K562 (cell line): ENCODE results near the gene MINAR1. TPM values are rescaled to one million over a fixed set of nuclear protein-coding genes. Genes with fewer than 3 reads are reported as not detected.

Experiments used
- ATAC-seq: fragments of 200-7000 bp; cut with Tn5 transposase; 3 replicates; pipeline ENCODE4 v1.9.1; 2020; ENCODE audit warnings: moderate library complexity
- BruUV-seq: library from RNA; stranded (reverse); fragments of 400-500 nt; replicated peaks from 2 replicates; lab custom pipeline; 2021; lab: Mats Ljungman, UMichigan
- CTCF ChIA-PET: fragments of 300-600 bp; formaldehyde crosslinking; extraction: SDS; loops from one replicate; lab custom pipeline; 2021; ENCODE audit warnings: low intra/inter-chr PET ratio; lab: Yijun Ruan, JAX
- POLR2A ChIA-PET: fragments of 300-600, 350-650 bp; sonication (Branson Sonifier 250); formaldehyde crosslinking; extraction: SDS; loops from one replicate; lab custom pipeline; 2021; ENCODE audit warnings: antibody characterized with exemption, inconsistent platforms; lab: Yijun Ruan, JAX
- DNase-seq, 4 experiments: peaks; one replicate each; pipeline versions ENCODE4 v3.0.0 to v3.0.0-alpha.2; 2011 to 2018; ENCODE audit warnings: low spot score in 3 of 4, mixed read lengths in 3 of 4; ENCODE audit errors: extremely low read depth in 1 of 4
- FAIRE-seq: peaks from 2 replicates; lab custom pipeline; 2011; peaks lifted over from hg19 to GRCh38; lab: Jason Lieb, UNC
- H2AFZ ChIP-seq: 2 replicates; pipeline ENCODE4 v1.6.0; 2011; ENCODE audit warnings: low read depth, low read length, control low read depth, inconsistent platforms
- H3K27ac ChIP-seq: fragments of 200-600 bp; 3 replicates; pipeline ENCODE4 v1.8.0; 2011; ENCODE audit warnings: low read depth, mild to moderate bottlenecking, control low read depth, inconsistent platforms, low read length, moderate library complexity, mixed read lengths; ENCODE audit errors: extremely low read depth
- H3K27me3 ChIP-seq, 2 experiments: fragments of 300-600 bp in 1 of 2; 2 replicates in 1 of 2; 3 replicates in 1 of 2; pipeline versions ENCODE4 v1.6.0 to v1.8.0; 2011; ENCODE audit warnings: inconsistent platforms in 2 of 2, low read length in 2 of 2, mild to moderate bottlenecking in 1 of 2, mixed read lengths in 1 of 2, moderate library complexity in 1 of 2; ENCODE audit not compliant: control insufficient read depth in 2 of 2, insufficient read depth in 2 of 2
- H3K36me3 ChIP-seq: fragments of 300-600 bp; 3 replicates; pipeline ENCODE4 v1.8.0; 2011; ENCODE audit warnings: mild to moderate bottlenecking, low read length, inconsistent platforms; ENCODE audit not compliant: control insufficient read depth, insufficient read depth
- H3K4me1 ChIP-seq, 2 experiments: fragments of 200-600 bp in 1 of 2; replicated peaks in 1 of 2; 2 replicates in 1 of 2; 3 replicates in 1 of 2; pipeline versions ENCODE4 v1.5.1 to v1.8.0; 2011; ENCODE audit warnings: inconsistent platforms in 2 of 2, low read length in 2 of 2, mild to moderate bottlenecking in 1 of 2, mixed read lengths in 1 of 2, moderate library complexity in 1 of 2; ENCODE audit not compliant: control insufficient read depth in 2 of 2, insufficient read depth in 2 of 2
- H3K4me2 ChIP-seq: 2 replicates; pipeline ENCODE4 v1.6.1; 2011; ENCODE audit warnings: low read length, control low read depth, inconsistent platforms, mixed read lengths; ENCODE audit not compliant: insufficient read depth
- H3K4me3 ChIP-seq: fragments of 200-600 bp; sonication (generic), shearing (Covaris generic); 2 replicates; pipeline ENCODE4 v1.5.1; 2016; ENCODE audit warnings: control low read depth, inconsistent platforms
- H3K79me2 ChIP-seq: fragments of 200-600 bp; 3 replicates; pipeline ENCODE4 v1.8.0; 2011; ENCODE audit warnings: low read length, inconsistent platforms; ENCODE audit not compliant: control insufficient read depth, insufficient read depth
- H3K9ac ChIP-seq, 2 experiments: 2 replicates each; pipeline versions ENCODE4 v1.6.0 to v1.6.1; 2011; ENCODE audit warnings: low read depth in 2 of 2, low read length in 2 of 2, control low read depth in 1 of 2, inconsistent platforms in 1 of 2, mild to moderate bottlenecking in 1 of 2, mixed read lengths in 1 of 2; ENCODE audit not compliant: insufficient read depth in 1 of 2
- H3K9me1 ChIP-seq: one replicate; pipeline ENCODE4 v1.6.0; 2011; ENCODE audit warnings: inconsistent platforms, mild to moderate bottlenecking, low read length, moderate library complexity; ENCODE audit not compliant: control insufficient read depth, insufficient read depth
- H3K9me3 ChIP-seq: replicated peaks from 2 replicates; pipeline ENCODE4 v1.5.1; 2011; ENCODE audit warnings: low read depth, low read length, inconsistent platforms; ENCODE audit not compliant: control insufficient read depth, insufficient read depth
- H4K20me1 ChIP-seq: replicated peaks from 2 replicates; pipeline ENCODE4 v1.6.1; 2011; ENCODE audit warnings: low read length, inconsistent platforms, mixed read lengths; ENCODE audit not compliant: control insufficient read depth, insufficient read depth
- CAMTA2 ChIP-seq: fragments of 250-450 bp; sonication (Bioruptor Pico); conservative IDR thresholded peaks from 2 replicates; pipeline ENCODE4 v1.5.1; 2022
- CEBPB ChIP-seq: fragments of 450-650 bp; IDR thresholded peaks from 2 replicates; pipeline ENCODE4 v1.6.1; 2016; ENCODE audit warnings: missing genetic modification characterization, missing compliant biosample characterization
- COPS2 ChIP-seq: fragments of 450-650 bp; conservative IDR thresholded peaks from 2 replicates; pipeline ENCODE4 v1.6.1; 2016; ENCODE audit warnings: mild to moderate bottlenecking, moderate library complexity
- HNRNPUL1 ChIP-seq: fragments of 200-400 bp; formaldehyde crosslinking; IDR thresholded peaks from 2 replicates; pipeline ENCODE4 v1.6.1; 2017; ENCODE audit warnings: low read length
- NR2C1 ChIP-seq, 2 experiments: fragments of 450-650 bp; IDR thresholded peaks; 2 replicates each; pipeline ENCODE4 v1.6.1; 2017; ENCODE audit warnings: mild to moderate bottlenecking in 2 of 2, antibody characterized with exemption in 1 of 2, inconsistent platforms in 1 of 2, missing compliant biosample characterization in 1 of 2, missing genetic modification characterization in 1 of 2
- SREBF2 ChIP-seq: sonication (generic); formaldehyde crosslinking; IDR thresholded peaks from 2 replicates; pipeline ENCODE4 v1.4.0; 2020; ENCODE audit warnings: mild to moderate bottlenecking, missing genetic modification reagents
- TRIM28 ChIP-seq: fragments of 450-650 bp; IDR thresholded peaks from 2 replicates; pipeline ENCODE4 v1.6.1; 2017
- ZFP1 ChIP-seq: fragments of 450-650 bp; formaldehyde crosslinking; IDR thresholded peaks from 2 replicates; pipeline ENCODE4 v1.4.0; 2020; ENCODE audit warnings: mild to moderate bottlenecking, mixed read lengths
- WGBS: fragments of 100-300 bp; shearing (Covaris generic); methylation state at CpG from one replicate; pipeline ENCODE4 v1.1.6; 2016; ENCODE audit warnings: low coverage, mixed read lengths; ENCODE audit not compliant: insufficient coverage; ENCODE audit errors: missing lambda C conversion rate; 5-methylcytosine and 5-hydroxymethylcytosine counted together
- in situ Hi-C: fragments of 300-500 bp; cut with MboI; formaldehyde crosslinking; loops from 4 replicates; pipeline ENCODE4 v1.15.0; 2018; ENCODE audit warnings: inconsistent platforms, mixed read lengths
- intact Hi-C: fragments of 100-400 bp; cut with micrococcal nuclease; formaldehyde crosslinking; loops from 2 replicates; pipeline ENCODE4 v1.14.2; 2022
- polyA plus RNA-seq, 8 experiments: library from polyadenylated mRNA; depleted of rRNA in 4 of 8; stranded (reverse) in 5 of 8; unstranded in 3 of 8; fragments of >200 nt; fragmentation: Nextera tagmentation in 2 of 8; fragmentation: Illumina TruSeq in 1 of 8; extraction: Ambion mirVana in 2 of 8; extraction: Trizol in 1 of 8; gene quantifications; 2 replicates each; pipeline versions ENCODE4 v1.2.1 to v1.2.3, GENCODE V29; 2011 to 2014; ENCODE audit warnings: inconsistent platforms in 1 of 8, missing spikeins in 1 of 8
- total RNA-seq, 7 experiments: library from RNA; depleted of rRNA in 6 of 7; stranded (reverse); fragments of >200 nt in 6 of 7; fragmentation: Illumina TruSeq in 2 of 7; extraction: Trizol in 2 of 7; gene quantifications; 2 replicates each; pipeline versions ENCODE4 v1.2.1 to v1.2.3, GENCODE V29; 2011 to 2021; ENCODE audit warnings: low replicate concordance in 1 of 7
- TF ChIP-seq, protein P1 (sequence below), 2 experiments: IDR thresholded peaks in 1 of 2; conservative IDR thresholded peaks in 1 of 2; 2 replicates each; pipeline ENCODE4 v1.6.1; 2016; ENCODE audit warnings: low read depth in 2 of 2, mild to moderate bottlenecking in 1 of 2, missing compliant biosample characterization in 1 of 2, missing genetic modification characterization in 1 of 2, moderate library complexity in 1 of 2
- TF ChIP-seq, protein P2 (sequence below): fragments of 450-650 bp; formaldehyde crosslinking; IDR thresholded peaks from 2 replicates; pipeline ENCODE4 v1.4.0; 2020; ENCODE audit warnings: mild to moderate bottlenecking, mixed read lengths

The MINAR1 gene
- total and polyA plus RNA-seq, 9 of the 15 experiments (the other 6 are each of a cell fraction or from before 2014, with no cell fraction given), result 0.21 to 1.2 (median 0.52) TPM

DNA sequence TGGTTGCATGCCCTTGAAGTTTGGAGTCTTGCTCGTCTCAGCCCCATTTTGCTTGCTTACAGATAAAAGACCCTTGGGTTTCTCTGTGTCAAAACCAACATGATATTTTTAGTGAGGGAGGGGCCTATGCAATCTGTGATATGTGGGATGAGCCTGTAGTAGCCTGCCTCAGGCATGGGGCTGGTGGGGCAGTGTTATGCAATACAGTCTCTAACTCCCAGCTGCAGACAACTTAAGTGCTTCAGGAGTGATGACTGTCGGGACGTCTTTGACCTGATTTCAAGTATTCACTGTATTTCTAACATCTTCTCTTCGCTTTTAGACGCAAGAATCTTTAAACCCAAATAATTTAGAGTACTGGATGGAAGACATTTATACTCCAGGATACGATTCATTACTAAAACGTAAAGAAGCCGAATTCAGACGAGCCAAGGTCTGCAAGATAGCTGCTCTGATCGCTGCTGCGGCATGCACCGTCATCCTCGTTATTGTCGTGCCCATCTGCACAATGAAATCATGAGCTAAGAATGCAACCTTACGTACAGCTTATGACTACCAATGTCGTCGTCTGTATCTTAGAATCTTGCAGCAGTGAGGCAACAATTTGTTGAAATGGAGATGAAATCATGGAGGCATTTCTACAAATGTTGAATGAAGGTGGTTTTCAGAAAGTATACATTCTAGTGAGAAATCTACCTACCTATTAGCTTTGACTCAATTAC, 35.9 kb downstream of the MINAR1 start (continued):
- TF ChIP-seq, protein P1, sequence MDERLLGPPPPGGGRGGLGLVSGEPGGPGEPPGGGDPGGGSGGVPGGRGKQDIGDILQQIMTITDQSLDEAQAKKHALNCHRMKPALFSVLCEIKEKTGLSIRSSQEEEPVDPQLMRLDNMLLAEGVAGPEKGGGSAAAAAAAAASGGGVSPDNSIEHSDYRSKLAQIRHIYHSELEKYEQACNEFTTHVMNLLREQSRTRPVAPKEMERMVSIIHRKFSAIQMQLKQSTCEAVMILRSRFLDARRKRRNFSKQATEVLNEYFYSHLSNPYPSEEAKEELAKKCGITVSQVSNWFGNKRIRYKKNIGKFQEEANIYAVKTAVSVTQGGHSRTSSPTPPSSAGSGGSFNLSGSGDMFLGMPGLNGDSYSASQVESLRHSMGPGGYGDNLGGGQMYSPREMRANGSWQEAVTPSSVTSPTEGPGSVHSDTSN (CRISPR knock-in tag; IDR thresholded peaks at IDR 0.05; ENCODE audit: low read depth), result no peak
- TF ChIP-seq, protein P1 (tag; conservative IDR thresholded peaks at IDR 0.05; ENCODE audit: low read depth), result peak; percentile 42; the same call in 1 of the 2 replicates
- no peak for TF ChIP-seq TRIM28
- TF ChIP-seq NR2C1 (IDR thresholded peaks at IDR 0.05), result no peak
- no peak for TF ChIP-seq NR2C1 (tag; IDR thresholded peaks at IDR 0.05)
- TF ChIP-seq CEBPB, result peak; percentile 50; the same call in 1 of the 2 replicates

DNA sequence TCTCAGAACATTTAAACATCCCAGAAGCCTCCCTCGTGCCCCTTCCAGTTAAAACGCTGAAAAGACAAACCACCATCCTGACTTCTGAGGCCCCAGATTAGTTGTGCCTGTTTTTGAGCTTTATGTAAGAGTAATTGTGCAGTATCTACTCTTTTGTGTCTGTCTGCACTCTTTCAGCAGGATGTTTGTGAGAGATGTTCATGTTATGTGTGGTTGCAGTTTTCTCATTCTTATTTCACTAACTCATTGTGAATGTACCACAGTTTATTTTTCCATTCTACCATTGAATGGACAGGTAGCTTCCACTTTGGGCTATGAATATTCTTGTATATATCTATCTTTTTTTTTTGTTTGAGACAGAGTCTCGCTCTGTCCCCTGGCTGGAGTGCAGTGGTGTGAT, 40.3 kb downstream of the MINAR1 start:
- no peaks in the 10 kb centered on the region for H4K20me1 ChIP-seq
- 3% methylated on average over 3 of the region's 3 CpGs for WGBS
- DNase-seq, result no peak
- H3K27me3 ChIP-seq, result peaks cover 2% of the 10 kb centered on the region in 2 experiments; a peak in 4 of 5 replicates
- H3K36me3 ChIP-seq, result no peaks in the 10 kb centered on the region
- no TSS peak for BruUV-seq
- H3K9ac ChIP-seq, result no peak overlapping the region
- ChIA-PET CTCF (no interaction called here), POLR2A (interaction anchor here (1.2 to 1.5 kb wide), 2 partner anchors 8 to 9 kb away, joined by 3 to 6 read pairs; no protein-coding TSS in a partner anchor)
- TF ChIP-seq ZFP1 (CRISPR knock-in tag) (no peak), HNRNPUL1 (no peak), COPS2 (no peak), SREBF2 (CRISPR knock-in tag) (no peak), CAMTA2 (CRISPR knock-in tag) (no peak)
- TF ChIP-seq, protein P2, sequence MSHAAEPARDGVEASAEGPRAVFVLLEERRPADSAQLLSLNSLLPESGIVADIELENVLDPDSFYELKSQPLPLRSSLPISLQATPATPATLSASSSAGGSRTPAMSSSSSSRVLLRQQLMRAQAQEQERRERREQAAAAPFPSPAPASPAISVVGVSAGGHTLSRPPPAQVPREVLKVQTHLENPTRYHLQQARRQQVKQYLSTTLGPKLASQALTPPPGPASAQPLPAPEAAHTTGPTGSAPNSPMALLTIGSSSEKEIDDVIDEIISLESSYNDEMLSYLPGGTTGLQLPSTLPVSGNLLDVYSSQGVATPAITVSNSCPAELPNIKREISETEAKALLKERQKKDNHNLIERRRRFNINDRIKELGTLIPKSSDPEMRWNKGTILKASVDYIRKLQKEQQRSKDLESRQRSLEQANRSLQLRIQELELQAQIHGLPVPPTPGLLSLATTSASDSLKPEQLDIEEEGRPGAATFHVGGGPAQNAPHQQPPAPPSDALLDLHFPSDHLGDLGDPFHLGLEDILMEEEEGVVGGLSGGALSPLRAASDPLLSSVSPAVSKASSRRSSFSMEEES (CRISPR knock-in tag), result no peak
- FAIRE-seq, result no peak
- no peaks in the 10 kb centered on the region for H3K79me2 ChIP-seq
- no peaks in the 10 kb centered on the region for H3K4me1 ChIP-seq
- H3K9me1 ChIP-seq, result no peaks in the 10 kb centered on the region
- H3K27ac ChIP-seq, result no peak overlapping the region
- H3K4me3 ChIP-seq, result no peak overlapping the region
- in situ Hi-C loops (no loop called here), intact Hi-C loops (no loop called here)
- no peak overlapping the region for H2AFZ ChIP-seq
- no peaks in the 10 kb centered on the region for H3K9me3 ChIP-seq
- no peak for ATAC-seq
- no peak overlapping the region for H3K4me2 ChIP-seq
